Measurements from ENCODE around the gene ATP2C1. TPM values are rescaled to one million over a fixed set of nuclear protein-coding genes. Genes with fewer than 3 reads are reported as not detected.

ATP2C1 gene
- total RNA-seq, 1 donor from 2014 or later, result 128 TPM

GRCh38 chr3:130932979-130933378 lies 39.1 kb downstream of the ATP2C1 start:
- DNase-seq, result no peak
- peaks cover 47% of the 10 kb centered on the region for H3K36me3 ChIP-seq
- H3K27ac ChIP-seq, result no peak overlapping the region
- H3K4me1 ChIP-seq, result no peaks in the 10 kb centered on the region
- intact Hi-C loops (cut with DNase I), result no loop called here
- no peaks in the 10 kb centered on the region for H3K27me3 ChIP-seq (ENCODE audit: low read depth)
- TF ChIP-seq CTCF (IDR thresholded peaks at IDR 0.05), result no peak
- no peak for ATAC-seq
- H3K4me3 ChIP-seq, result no peak overlapping the region
- H3K9me3 ChIP-seq, result no peaks in the 10 kb centered on the region

- Histone ChIP-seq H3K27ac (no peak overlapping the region), H3K4me3 (no peak overlapping the region), H3K4me1 (no peaks in the 10 kb centered on the region), H3K9me3 (no peaks in the 10 kb centered on the region), H3K36me3 (peaks cover 55% of the 10 kb centered on the region), H3K27me3 (ENCODE audit: low read depth) (no peaks in the 10 kb centered on the region)
- intact Hi-C loops (cut with DNase I), result no loop called here
- no peak for TF ChIP-seq CTCF (IDR thresholded peaks at IDR 0.05)
- no peak for ATAC-seq
- no peak for DNase-seq
Measured at GRCh38 chr3:130933801-130934345, 40.0 kb downstream of the ATP2C1 start.

GRCh38 chr3:130934442-130935089 lies 40.7 kb downstream of the ATP2C1 start:
- no peak for DNase-seq
- TF ChIP-seq CTCF (IDR thresholded peaks at IDR 0.05), result no peak
- intact Hi-C loops (cut with DNase I), result no loop called here
- Histone ChIP-seq H3K4me1 (no peaks in the 10 kb centered on the region), H3K27me3 (ENCODE audit: low read depth) (no peaks in the 10 kb centered on the region), H3K9me3 (no peaks in the 10 kb centered on the region), H3K27ac (no peak overlapping the region), H3K36me3 (peaks cover 55% of the 10 kb centered on the region), H3K4me3 (no peak overlapping the region)
- ATAC-seq, result no peak

GRCh38 chr3:130935761-130936492 lies 42.0 kb downstream of the ATP2C1 start:
- no peak for TF ChIP-seq CTCF (IDR thresholded peaks at IDR 0.05)
- Histone ChIP-seq H3K27me3 (ENCODE audit: low read depth) (no peaks in the 10 kb centered on the region), H3K27ac (no peak overlapping the region), H3K9me3 (no peaks in the 10 kb centered on the region), H3K4me3 (no peak overlapping the region), H3K4me1 (no peaks in the 10 kb centered on the region), H3K36me3 (peaks cover 48% of the 10 kb centered on the region)
- no peak for DNase-seq
- intact Hi-C loops (cut with DNase I), result no loop called here
- ATAC-seq, result no peak

GRCh38 chr3:130939753-130940152 lies 45.9 kb downstream of the ATP2C1 start:
- ATAC-seq, result no peak
- no peak for DNase-seq
- intact Hi-C loops (cut with DNase I), result no loop called here
- H3K4me3 ChIP-seq, result no peak overlapping the region
- H3K27ac ChIP-seq, result no peak overlapping the region
- no peaks in the 10 kb centered on the region for H3K4me1 ChIP-seq
- no peaks in the 10 kb centered on the region for H3K27me3 ChIP-seq (ENCODE audit: low read depth)
- TF ChIP-seq CTCF (IDR thresholded peaks at IDR 0.05), result no peak
- peaks cover 60% of the 10 kb centered on the region for H3K36me3 ChIP-seq
- no peaks in the 10 kb centered on the region for H3K9me3 ChIP-seq
